Suppressor macrophage treated with lipopolysaccharide for 4 hours (primary cell): ENCODE measurements around the gene PKIG.
"Not testable (repeated sequence)": the region's sequence is repeated elsewhere in the genome, so short reads cannot be mapped to it uniquely, and the experiment has no call there.

Experiments
- DNase-seq: peaks from one replicate; pipeline ENCODE4 v3.0.0-alpha.2; 2020

Gene PKIG

DNA sequence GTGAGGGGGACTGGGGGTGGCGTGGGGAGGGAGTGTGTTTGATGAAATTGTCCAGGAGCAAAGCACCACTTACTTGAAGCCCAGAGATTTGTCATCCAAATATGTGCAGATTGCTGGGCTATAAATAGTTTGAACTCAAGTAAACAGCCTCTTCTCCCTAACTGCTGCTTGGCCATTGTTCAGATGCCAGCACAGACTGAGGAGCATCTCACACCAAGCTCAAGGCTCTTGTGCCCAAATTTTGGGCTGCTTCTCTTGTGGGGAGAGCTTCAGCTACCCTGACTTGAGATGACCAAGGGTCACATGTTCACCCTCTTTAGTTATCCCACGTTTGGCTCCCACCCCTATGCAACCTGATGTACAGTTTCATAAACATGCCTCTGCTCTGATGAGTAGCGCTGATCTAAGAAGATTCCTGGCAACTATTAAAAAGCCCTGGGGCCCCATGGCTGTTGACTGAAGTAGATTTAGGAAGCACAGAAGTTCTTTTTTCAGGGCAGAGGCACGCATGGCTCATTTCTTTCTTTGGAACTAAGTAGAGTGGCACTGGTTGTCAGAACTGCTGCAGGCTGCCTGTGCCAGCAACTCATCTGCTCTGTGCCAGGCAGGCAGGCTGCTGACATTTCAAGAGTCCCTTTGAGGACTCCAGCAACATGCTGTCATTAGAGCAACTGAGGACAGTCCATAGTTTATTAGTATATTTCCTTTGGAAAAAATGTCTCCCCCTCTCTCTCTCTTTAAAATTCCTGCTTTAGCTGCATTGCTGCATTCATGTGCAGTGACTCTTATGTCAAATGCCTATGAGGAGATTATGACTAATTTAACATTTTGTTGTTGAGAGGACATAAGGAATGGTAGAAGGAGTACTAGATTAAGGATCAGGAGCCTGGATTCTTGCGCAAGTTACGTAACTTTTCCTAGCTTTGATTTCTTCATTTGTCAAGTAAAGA, 9.6 kb upstream of the PKIG start:
- peak; percentile 28 for DNase-seq

- DNase-seq = peak; percentile 47
Observed at GRCh38 chr20:44573501-44573869, 8.9 kb upstream of the PKIG start.

DNA sequence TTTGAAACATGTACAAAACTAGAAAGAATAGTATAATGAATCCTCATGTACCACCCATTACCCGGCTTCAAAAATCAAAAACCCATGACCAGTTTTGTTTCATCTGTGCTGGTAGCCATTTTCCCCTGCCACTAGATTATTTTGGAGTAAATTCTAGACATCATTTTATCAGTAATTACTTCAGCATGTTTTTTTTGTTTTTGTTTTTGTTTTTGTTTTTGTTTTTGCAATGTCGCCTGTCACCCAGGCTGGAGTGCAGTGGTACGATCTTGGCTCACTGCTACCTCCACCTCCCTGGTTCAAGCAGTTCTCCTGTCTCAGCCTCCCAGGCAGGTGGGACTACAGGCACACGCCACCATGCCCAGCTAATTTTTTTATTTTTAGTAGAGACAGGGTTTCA, 8.0 kb upstream of the PKIG start:
- no peak for DNase-seq

DNA sequence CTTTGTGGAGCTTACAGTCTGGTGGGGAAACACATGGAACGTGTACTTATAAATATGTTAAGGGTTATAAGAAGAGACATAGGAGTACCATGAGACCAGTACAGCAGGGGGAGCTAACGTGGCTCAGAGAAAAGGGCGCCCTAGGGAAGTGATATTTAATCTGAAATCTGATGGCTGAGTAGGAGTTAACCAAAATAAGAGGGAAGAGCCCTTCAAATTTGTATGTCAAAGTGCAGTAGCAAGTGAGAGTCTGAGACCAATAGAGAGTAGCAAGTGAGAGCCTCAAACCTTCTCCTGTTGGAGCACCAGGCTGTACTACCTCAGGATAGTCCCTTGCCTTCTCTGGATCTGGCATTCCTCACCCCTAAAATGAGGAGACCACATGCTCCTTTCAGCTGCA, 6.1 kb upstream of the PKIG start:
- peak; percentile 72 for DNase-seq

DNA sequence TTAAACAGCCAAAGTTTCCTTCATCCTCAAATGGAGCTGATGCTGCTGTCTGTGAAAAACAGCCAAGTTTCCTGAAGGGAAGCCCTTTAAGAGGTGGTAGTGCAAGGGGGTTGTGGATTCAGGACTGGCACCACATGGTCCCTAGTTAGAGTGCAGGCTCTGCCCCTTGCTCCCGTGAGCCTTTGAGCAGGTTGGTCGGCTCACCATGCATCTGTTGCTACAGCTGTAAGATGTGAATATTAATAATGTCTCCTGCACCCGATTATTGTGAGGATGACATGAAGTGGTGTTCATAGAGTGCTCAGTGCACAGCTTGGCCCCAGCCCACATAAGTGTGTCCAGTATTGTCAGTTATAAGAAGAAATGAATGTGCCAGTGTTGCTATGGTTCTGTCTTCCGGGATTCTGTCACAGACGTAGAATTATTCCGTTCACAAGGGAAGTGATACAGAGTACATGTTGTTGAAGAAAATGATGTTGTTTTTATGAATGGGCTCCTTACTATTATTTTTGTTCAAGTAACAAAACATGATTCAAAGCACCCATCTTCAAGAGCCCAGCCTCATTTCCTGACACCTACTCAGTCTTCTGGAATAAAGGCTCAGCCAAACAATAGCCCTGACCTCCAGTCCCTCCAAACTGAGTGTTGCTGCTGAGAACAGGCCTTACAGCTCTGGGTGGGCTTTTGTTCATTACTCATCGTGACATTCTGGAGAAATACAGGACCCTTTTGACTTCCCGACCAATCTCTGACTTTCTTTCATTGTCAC, 2.9 kb upstream of the PKIG start:
- no peak for DNase-seq

- no peak for DNase-seq
Observed at GRCh38 chr20:44580581-44581268, 1.7 kb upstream of the PKIG start.

- no peak for DNase-seq
Observed at GRCh38 chr20:44581515-44581914, 864 bp upstream of the PKIG start.

DNA sequence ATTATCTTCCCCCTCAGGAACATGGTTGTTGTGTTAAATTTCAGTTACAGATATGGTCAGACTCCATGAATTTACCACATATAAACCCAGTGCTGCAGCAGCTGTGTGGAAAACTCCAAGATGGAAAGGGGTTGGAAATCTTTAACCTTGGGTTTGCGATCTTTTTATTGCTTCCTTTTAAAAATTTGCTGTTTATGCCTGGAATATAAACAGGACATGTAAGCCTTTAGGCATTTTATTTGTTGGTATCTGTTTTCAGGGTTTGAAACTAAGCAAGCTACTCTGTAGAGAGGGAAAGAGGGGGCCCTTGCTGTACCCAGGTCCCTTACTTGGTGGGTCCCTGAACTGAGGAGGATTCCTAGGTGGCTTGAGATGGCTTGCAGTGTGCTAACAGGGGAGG, 778 bp downstream of the PKIG start:
- no peak for DNase-seq

- peak; percentile 35 for DNase-seq
Observed at GRCh38 chr20:44584162-44584561, 1.8 kb downstream of the PKIG start.

GRCh38 chr20:44585057-44585963, 2.9 kb downstream of the PKIG start:
- no peak for DNase-seq

- peak; percentile 42 for DNase-seq
Observed at GRCh38 chr20:44586289-44586911, 4.0 kb downstream of the PKIG start.

DNA sequence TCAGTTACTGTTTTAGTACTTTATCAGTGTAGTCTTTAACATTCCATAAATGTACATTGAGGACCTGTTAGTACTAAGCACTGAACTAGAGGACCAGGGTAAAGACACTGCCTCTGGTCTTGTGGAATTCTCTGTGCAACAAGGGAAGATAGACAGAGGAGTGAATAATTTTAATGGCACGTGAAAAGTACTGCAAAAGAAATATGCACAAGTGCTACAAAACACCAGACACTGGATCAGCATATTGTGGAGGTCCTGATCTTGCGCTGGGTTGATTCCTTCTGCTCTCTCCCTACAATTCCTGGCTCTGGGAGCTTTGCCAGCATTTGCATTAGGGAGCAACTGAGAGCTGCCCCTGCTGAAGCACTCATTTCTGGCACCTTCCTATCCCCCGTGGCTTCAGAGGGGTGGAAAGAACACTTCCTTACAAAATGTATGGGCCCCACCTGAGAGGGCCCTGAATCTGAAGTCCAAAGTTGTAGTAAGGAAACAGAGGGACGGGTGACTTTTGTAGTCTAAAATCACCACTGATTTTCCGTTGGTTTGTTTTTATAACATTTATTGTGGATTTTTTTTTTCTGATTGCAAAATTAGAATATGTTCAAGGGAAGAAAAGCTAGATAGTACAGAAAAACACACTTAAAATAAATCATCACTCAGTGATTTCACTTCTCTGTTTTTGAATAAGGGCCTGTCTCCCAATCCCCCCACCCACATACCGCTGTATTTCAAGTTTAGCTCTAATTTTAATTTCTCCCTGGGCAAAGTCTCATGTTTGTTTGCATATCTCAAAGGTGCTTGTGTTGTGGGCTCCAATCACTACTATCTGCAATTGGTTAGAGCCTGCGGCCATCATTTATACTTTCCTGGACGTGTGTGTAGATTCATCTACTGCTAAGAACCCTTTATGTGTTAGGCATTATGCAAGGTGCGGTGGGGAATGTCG, 4.9 kb downstream of the PKIG start:
- peak; percentile 41 for DNase-seq

DNA sequence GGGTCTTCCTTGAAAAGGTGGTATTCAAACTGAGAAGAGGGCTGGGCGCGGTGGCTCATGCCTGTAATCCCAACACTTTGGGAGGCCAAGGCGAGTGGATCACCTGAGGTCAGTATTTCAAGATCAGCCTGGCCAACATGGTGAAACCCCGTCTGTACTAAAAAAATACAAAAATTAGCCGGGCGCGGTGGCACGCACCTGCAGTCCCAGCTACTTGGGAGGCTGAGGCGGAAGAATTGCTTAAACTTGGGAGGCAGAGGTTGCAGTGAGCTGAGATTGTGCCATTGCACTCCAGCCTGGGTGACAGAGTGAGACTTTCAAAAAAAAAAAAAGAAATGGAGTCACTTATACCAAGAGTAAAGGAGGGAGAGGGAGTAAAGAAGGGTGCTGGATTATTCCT, 5.9 kb downstream of the PKIG start:
- not testable (repeated sequence) for DNase-seq

DNA sequence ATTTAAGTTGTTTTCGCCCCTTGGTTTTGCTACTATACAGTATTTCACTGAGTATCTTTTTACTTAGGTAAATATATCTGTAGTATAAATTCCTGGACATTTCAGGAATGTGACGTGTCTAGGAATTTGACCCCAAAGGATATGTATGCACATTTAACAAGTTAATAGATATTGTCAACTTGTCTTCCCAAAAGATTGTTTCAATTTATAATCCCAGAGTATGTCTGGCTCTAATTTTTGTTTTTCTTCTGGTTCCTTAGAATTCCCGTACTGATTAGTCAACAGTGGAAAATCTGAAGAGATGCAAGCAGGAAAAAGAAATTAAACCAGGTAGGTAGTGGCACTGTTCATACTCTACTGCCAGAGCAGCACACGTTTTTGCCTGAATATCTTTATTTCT, 7.2 kb downstream of the PKIG start:
- no peak for DNase-seq

DNA sequence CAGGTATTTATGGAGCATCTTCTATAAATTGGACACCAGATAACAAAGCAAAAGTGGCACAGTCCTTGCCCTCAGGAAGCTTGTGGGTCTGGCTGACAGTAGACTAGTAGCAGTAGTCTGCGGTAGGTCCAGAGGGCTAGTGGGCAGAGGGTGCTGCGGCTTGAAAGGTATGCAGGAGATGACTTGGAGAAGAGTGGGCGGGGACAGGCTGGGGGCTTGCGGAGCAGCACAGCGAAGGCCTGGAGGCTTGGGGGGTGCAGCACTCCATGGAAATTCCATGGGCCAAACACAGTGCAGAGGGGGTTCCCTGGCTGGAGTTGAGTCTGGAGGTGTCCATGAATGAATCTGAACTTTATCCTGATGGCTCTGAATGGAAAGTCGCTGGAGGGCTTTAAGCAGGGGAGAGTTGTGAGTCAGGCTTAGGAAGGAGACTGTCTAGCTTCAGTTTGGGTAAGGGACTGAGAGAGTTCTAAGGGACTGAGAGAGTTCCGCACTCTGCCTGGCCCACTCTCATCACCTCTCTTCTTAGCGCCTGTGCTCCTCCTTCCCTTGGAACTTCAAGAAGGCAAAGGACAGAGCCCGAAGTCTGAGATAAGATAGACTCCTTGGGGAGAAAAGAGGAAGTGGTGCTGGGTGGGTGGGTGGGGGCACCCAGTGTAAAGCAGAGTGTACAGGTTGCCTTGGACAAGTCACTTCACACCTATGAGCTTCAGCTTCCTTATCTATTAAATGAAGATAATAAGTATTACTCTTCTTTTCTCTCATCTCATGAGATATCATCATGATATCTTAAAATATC, 8.8 kb downstream of the PKIG start:
- DNase-seq = no peak

DNA sequence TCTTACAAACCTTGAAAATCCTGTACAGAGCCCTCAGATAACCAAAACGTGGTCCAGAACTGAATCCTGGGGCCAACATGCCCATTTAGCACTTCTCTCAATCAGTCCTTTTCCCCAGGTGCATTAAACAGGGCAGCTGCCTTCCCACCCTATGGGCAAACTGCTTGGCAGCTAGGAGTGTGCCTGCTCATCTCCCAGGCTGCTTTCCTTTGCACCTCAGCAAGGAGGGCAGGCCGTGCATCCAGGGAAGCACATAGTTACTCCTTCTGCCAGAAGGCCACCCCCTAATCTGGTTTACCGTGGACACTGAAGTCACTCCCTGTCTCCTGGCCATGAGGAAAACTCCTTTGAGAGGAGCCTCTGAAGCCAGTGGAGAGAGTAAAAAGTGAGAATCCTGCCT, 10.0 kb downstream of the PKIG start:
- DNase-seq = no peak

- DNase-seq = no peak
Observed at GRCh38 chr20:44593751-44594150, 11.4 kb downstream of the PKIG start.

DNA sequence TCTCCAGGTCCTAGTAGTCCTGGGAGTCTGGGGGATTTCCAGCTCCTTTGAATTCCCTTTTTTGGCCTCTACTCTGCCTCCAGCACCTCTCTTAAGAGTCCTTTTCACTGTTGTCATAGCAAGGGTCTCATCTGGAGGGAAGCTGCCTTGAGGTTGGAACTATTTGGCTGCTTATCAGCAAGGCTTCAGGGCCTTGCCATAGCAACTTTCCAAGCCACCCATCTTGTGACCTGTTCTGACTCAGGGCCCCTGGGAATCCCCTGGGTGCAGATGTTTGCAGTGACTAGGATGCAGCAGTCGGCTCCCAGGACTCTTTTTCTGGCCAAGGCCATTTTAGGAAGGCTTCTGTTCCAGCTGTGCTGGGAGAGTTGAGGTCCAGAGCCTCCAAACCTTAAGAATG, 12.4 kb downstream of the PKIG start:
- DNase-seq = peak; percentile 78

DNA sequence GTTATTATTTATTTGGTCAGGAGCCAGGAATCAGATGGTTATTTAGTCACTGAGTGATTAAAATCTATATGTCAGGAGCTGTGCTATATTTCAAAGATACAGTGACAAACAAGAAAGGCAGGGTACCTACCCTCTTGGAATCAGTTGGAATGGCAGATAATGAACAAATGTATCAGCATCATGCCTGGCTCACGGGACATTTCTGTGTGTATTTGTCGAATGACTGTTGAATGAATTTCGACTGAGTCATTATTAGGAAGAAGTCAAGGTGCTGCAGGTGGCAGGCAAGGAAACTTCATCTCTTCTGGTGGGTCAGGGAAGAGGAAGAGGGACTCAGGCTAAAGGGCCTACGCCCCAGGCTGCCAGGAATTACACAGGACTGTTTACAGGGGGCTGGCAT, 13.6 kb downstream of the PKIG start:
- no peak for DNase-seq

DNA sequence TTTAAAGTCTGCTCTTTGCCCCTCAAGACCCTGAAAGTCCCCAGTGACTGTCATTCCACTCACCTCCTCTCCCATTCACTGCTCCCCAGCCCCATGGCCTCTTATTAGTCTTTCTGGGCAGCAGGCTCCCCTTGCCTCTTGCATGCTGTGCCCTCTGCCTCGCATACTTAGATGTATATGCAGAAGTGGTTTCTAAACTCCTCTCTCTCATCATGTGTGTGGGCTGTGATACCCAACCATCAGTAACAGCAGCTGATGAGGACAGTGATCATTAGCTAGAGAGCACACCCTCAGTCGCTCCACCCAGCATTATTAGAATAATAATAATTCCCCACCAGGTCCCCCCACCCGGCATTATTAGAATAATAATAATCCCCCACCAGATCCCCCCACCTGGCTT, 14.5 kb downstream of the PKIG start:
- DNase-seq = no peak
